ENCODE results near the gene CDC27. TPM values are rescaled to one million over a fixed set of nuclear protein-coding genes. Genes with fewer than 3 reads are reported as not detected.

The CDC27 gene
- total RNA-seq, 1 donor from 2014 or later = 137 TPM

DNA sequence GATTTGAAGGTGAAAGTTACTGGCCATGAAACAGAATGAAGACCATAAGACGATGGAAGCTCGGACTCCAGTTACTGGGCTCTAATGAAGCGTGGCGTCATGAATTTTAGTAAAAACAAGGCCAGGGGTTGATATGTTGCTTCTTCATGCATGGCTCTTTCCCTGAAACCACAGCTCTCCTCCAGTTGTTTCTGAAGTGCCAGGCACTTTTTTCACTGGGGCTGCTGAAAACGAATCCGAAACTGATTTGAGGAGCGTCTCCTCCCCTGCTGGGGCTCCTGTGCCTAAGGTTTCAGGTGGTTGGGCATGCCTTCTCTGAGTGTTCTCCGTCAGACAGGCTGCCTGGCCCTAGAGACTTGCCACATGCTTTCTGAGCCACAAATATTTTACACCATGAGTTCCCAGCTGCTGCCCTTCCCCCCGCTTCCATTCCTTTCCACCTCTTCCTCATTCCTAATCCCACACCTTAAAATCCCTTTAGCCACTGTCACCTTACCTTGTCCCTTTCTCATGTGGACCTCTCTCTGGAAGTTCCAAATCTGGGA lies 16.4 kb upstream of the CDC27 start:
- FAIRE-seq (no peak), DNase-seq (ENCODE audit: low read depth) (peak; percentile 86)
- Mint-ChIP-seq H3K36me3 (ENCODE audit: low read depth, unreplicated experiment) (no peaks in the 10 kb centered on the region), H3K27ac (ENCODE audit: unreplicated experiment) (peak overlapping the region; percentile 98), H3K27me3 (ENCODE audit: low read depth, unreplicated experiment) (no peaks in the 10 kb centered on the region), H3K4me3 (ENCODE audit: unreplicated experiment) (peak overlapping the region; percentile 18), H3K9me3 (ENCODE audit: unreplicated experiment) (no peaks in the 10 kb centered on the region), H3K4me1 (ENCODE audit: low read depth, unreplicated experiment) (peaks cover 51% of the 10 kb centered on the region)
- Histone ChIP-seq H4K20me1 (ENCODE audit: insufficient read depth, low read length) (no peaks in the 10 kb centered on the region), H3K27ac (ENCODE audit: low read depth, low read length) (peak overlapping the region; percentile 7), H3K36me3 (ENCODE audit: insufficient read depth, low read length) (no peaks in the 10 kb centered on the region), H3K79me2 (ENCODE audit: insufficient read depth, low read length) (no peaks in the 10 kb centered on the region), H3K27me3 (ENCODE audit: insufficient read depth, low read length) (no peaks in the 10 kb centered on the region), H3K9me3 (ENCODE audit: insufficient read depth, low read depth, low read length) (no peaks in the 10 kb centered on the region), H2AFZ (ENCODE audit: low read depth, low read length) (peak overlapping the region; percentile 42), H3K9ac (ENCODE audit: low read length) (peak overlapping the region; percentile 2), H3K4me2 (ENCODE audit: low read length) (peak overlapping the region; percentile 29), H3K4me1 (ENCODE audit: insufficient read depth, low read length) (peaks cover 23% of the 10 kb centered on the region), H3K4me3 (ENCODE audit: insufficient read depth, low read depth, low read length) (no peak overlapping the region)
- TF ChIP-seq, protein P1, sequence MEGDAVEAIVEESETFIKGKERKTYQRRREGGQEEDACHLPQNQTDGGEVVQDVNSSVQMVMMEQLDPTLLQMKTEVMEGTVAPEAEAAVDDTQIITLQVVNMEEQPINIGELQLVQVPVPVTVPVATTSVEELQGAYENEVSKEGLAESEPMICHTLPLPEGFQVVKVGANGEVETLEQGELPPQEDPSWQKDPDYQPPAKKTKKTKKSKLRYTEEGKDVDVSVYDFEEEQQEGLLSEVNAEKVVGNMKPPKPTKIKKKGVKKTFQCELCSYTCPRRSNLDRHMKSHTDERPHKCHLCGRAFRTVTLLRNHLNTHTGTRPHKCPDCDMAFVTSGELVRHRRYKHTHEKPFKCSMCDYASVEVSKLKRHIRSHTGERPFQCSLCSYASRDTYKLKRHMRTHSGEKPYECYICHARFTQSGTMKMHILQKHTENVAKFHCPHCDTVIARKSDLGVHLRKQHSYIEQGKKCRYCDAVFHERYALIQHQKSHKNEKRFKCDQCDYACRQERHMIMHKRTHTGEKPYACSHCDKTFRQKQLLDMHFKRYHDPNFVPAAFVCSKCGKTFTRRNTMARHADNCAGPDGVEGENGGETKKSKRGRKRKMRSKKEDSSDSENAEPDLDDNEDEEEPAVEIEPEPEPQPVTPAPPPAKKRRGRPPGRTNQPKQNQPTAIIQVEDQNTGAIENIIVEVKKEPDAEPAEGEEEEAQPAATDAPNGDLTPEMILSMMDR (IDR thresholded peaks at IDR 0.05; ENCODE audit: insufficient read depth, low read depth, low read length) = no peak
- TF ChIP-seq EZH2 (IDR thresholded peaks at IDR 0.05; ENCODE audit: insufficient read depth, low read length) = no peak

DNA sequence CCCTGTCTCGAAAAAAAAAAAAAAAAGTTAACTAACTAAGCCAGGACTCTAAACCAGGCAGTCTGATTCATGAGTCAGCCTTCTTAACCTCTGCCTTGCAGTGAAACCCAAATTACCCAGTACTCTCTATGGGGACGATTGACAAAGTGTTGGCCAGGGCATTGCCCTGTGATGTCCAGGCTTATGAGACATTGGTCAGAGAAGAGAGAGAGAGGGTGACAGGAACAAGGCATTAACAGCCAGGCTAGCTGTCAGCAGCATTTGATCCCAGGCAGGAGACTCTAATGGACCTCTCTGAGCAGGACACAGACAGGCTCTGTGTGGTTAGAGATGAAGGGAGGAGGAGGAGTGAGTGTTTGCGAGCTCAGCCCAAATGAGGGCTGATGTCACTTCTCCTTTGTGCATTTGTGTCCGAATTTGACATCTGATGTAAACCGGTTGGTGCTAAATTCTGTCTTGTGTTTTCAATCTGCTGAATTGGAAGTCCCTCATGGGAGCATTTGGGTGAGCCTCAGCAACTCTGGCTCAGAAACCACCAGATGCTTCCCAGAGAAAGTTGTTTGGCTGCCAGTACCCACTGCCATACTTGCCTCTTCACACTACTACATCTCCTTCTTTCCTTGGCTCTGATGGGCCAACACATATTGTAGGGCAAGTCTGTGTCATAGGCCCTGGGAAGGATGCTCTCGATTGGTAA lies 15.8 kb upstream of the CDC27 start:
- no peaks in the 10 kb centered on the region for H3K79me2 ChIP-seq (ENCODE audit: insufficient read depth, low read length)
- DNase-seq (ENCODE audit: low read depth) (peak; percentile 55), FAIRE-seq (no peak)
- peak overlapping the region; percentile 42 for H2AFZ ChIP-seq (ENCODE audit: low read depth, low read length)
- peak overlapping the region; percentile 2 for H3K9ac ChIP-seq (ENCODE audit: low read length)
- Mint-ChIP-seq H3K27me3 (ENCODE audit: low read depth, unreplicated experiment) (no peaks in the 10 kb centered on the region), H3K4me3 (ENCODE audit: unreplicated experiment) (peak overlapping the region; percentile 9), H3K27ac (ENCODE audit: unreplicated experiment) (peak overlapping the region; percentile 98), H3K36me3 (ENCODE audit: low read depth, unreplicated experiment) (no peaks in the 10 kb centered on the region), H3K9me3 (ENCODE audit: unreplicated experiment) (no peaks in the 10 kb centered on the region), H3K4me1 (ENCODE audit: low read depth, unreplicated experiment) (peaks cover 45% of the 10 kb centered on the region)
- H3K4me2 ChIP-seq (ENCODE audit: low read length) = peak overlapping the region; percentile 29
- no peaks in the 10 kb centered on the region for H3K36me3 ChIP-seq (ENCODE audit: insufficient read depth, low read length)
- no peaks in the 10 kb centered on the region for H4K20me1 ChIP-seq (ENCODE audit: insufficient read depth, low read length)
- no peak overlapping the region for H3K4me3 ChIP-seq (ENCODE audit: insufficient read depth, low read depth, low read length)
- TF ChIP-seq, protein P1 (IDR thresholded peaks at IDR 0.05; ENCODE audit: insufficient read depth, low read depth, low read length) = no peak
- TF ChIP-seq EZH2 (IDR thresholded peaks at IDR 0.05; ENCODE audit: insufficient read depth, low read length) = no peak
- H3K27me3 ChIP-seq (ENCODE audit: insufficient read depth, low read length) = no peaks in the 10 kb centered on the region
- H3K9me3 ChIP-seq (ENCODE audit: insufficient read depth, low read depth, low read length) = no peaks in the 10 kb centered on the region
- H3K27ac ChIP-seq (ENCODE audit: low read depth, low read length) = peak overlapping the region; percentile 7
- peaks cover 23% of the 10 kb centered on the region for H3K4me1 ChIP-seq (ENCODE audit: insufficient read depth, low read length)
